Vagina (tissue), 2 donors: ENCODE results near the gene SQSTM1. TPM values are rescaled to one million over a fixed set of nuclear protein-coding genes. Genes with fewer than 3 reads are reported as not detected.
"Not testable (repeated sequence)": the region's sequence is repeated elsewhere in the genome, so short reads cannot be mapped to it uniquely, and the experiment has no call there.

ENCODE experiments used
- DNase-seq, 2 donors: peaks; one replicate each; pipeline ENCODE4 v3.0.0-alpha.2; 2017; ENCODE audit errors: extremely low spot score in 2 of 2
- H3K27ac ChIP-seq: fragments of 200-600 bp; sonication (generic); one replicate; pipeline ENCODE4 v1.5.1; 2019
- H3K27me3 ChIP-seq: fragments of 200-600 bp; sonication (generic); one replicate; pipeline ENCODE4 v1.5.1; 2019
- H3K36me3 ChIP-seq, 2 donors: fragments of 200-600 bp; sonication (generic); one replicate each; pipeline ENCODE4 v1.5.1; 2017 to 2019
- H3K4me1 ChIP-seq: fragments of 200-600 bp; sonication (generic); one replicate; pipeline ENCODE4 v1.5.1; 2019
- H3K4me3 ChIP-seq, 2 donors: fragments of 200-600 bp; sonication (generic); 1 replicate in 1 of 2; 2 replicates in 1 of 2; pipeline ENCODE4 v1.5.1; 2016 to 2019
- H3K9me3 ChIP-seq: fragments of 200-600 bp; sonication (generic); one replicate; pipeline ENCODE4 v1.5.1; 2019
- POLR2A ChIP-seq, 2 donors: fragments of 450-650 bp; IDR thresholded peaks; one replicate each; pipeline ENCODE4 v1.6.1; 2017; ENCODE audit warnings: antibody characterized with exemption in 2 of 2, mild to moderate bottlenecking in 2 of 2, moderate library complexity in 2 of 2
- POLR2AphosphoS5 ChIP-seq, 2 donors: sonication (generic); formaldehyde crosslinking; IDR thresholded peaks; one replicate each; pipeline ENCODE4 v1.9.0; 2017; ENCODE audit warnings: antibody characterized with exemption in 2 of 2, mild to moderate bottlenecking in 2 of 2, low read depth in 1 of 2; ENCODE audit not compliant: insufficient read depth in 1 of 2
- intact Hi-C: fragments of 100-400 bp; cut with DNase I; formaldehyde crosslinking; loops from one replicate; pipeline ENCODE4 v1.15.1; 2023
- total RNA-seq: library from RNA; depleted of rRNA; stranded (reverse); fragments of >200 nt; gene quantifications from one replicate; pipeline ENCODE4 v1.2.3, GENCODE V29; 2016
- TF ChIP-seq, protein P1 (sequence below), 3 experiments: fragments of 450-650 bp in 2 of 3; fragments of 200-600 bp in 1 of 3; sonication (generic) in 1 of 3; IDR thresholded peaks; one replicate each; pipeline ENCODE4 v1.5.1; 2017 to 2019; ENCODE audit warnings: antibody characterized with exemption in 3 of 3, mild to moderate bottlenecking in 2 of 3, moderate library complexity in 2 of 3

The SQSTM1 gene
- total RNA-seq, 1 donor from 2014 or later: 373 TPM

DNA sequence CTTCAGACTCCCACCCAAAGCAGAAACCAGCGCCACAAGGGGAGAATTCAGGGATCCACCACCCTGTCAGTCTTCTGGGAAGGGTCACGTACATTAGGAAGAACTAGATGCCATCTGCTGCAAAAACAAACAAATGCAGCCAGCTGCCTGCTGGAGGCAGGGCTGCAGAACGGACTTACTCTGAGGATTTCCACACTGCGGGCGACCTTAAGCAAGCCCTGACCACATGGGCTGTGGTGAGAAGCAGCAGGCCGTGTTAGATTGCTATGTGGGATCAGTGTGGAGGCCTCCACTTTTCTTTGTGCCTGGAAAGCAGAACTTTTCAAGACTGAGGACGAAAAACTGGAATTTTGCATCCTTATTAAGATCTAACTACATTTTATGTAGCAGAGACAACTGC, 40.3 kb upstream of the SQSTM1 start:
- DNase-seq: no peak
- H3K27ac ChIP-seq: no peak overlapping the region
- intact Hi-C loops: no loop called here

DNA sequence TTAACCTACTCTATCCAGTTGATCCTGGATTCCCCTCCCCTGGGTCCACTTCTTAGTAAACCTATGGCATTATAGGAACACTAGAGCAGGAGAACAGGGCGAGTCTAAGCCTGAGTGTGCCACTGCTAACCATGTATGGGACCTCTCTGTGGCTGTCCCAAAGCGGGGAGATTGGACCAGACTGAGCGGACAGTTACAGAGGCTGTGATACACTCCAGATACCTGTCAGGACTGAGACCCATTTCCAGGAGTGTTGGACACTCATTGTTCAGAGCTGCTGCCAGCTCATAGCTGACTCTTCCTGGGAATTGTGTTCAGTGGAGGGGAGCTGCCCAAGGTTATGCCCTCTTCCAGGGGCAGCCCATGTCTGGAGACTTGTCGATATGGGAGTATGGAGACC, 38.9 kb upstream of the SQSTM1 start:
- no peaks in the 10 kb centered on the region for H3K27me3 ChIP-seq
- TF ChIP-seq POLR2AphosphoS5 (IDR thresholded peaks at IDR 0.05; ENCODE audit: insufficient read depth in 1 of 2, low read depth in 1 of 2) (no peak), POLR2A (IDR thresholded peaks at IDR 0.05) (no peak)
- TF ChIP-seq, protein P1, sequence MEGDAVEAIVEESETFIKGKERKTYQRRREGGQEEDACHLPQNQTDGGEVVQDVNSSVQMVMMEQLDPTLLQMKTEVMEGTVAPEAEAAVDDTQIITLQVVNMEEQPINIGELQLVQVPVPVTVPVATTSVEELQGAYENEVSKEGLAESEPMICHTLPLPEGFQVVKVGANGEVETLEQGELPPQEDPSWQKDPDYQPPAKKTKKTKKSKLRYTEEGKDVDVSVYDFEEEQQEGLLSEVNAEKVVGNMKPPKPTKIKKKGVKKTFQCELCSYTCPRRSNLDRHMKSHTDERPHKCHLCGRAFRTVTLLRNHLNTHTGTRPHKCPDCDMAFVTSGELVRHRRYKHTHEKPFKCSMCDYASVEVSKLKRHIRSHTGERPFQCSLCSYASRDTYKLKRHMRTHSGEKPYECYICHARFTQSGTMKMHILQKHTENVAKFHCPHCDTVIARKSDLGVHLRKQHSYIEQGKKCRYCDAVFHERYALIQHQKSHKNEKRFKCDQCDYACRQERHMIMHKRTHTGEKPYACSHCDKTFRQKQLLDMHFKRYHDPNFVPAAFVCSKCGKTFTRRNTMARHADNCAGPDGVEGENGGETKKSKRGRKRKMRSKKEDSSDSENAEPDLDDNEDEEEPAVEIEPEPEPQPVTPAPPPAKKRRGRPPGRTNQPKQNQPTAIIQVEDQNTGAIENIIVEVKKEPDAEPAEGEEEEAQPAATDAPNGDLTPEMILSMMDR (IDR thresholded peaks at IDR 0.05): no peak
- no peak overlapping the region for H3K27ac ChIP-seq
- no peak for DNase-seq
- peaks cover 0 to 8% of the 10 kb centered on the region in 2 donors for H3K36me3 ChIP-seq
- H3K4me1 ChIP-seq: no peaks in the 10 kb centered on the region
- intact Hi-C loops: no loop called here
- no peaks in the 10 kb centered on the region for H3K9me3 ChIP-seq
- H3K4me3 ChIP-seq: no peak overlapping the region

More for the DNA sequence above, 40.3 kb upstream of the SQSTM1 start:
- Histone ChIP-seq H3K4me1 (no peaks in the 10 kb centered on the region), H3K27me3 (no peaks in the 10 kb centered on the region), H3K9me3 (no peaks in the 10 kb centered on the region), H3K36me3 (peaks cover 0 to 17% of the 10 kb centered on the region in 2 donors), H3K4me3 (no peak overlapping the region)
- TF ChIP-seq, protein P1 (IDR thresholded peaks at IDR 0.05): no peak
- no peak for TF ChIP-seq POLR2A (IDR thresholded peaks at IDR 0.05)
- TF ChIP-seq POLR2AphosphoS5 (IDR thresholded peaks at IDR 0.05; ENCODE audit: insufficient read depth in 1 of 2, low read depth in 1 of 2): no peak

DNA sequence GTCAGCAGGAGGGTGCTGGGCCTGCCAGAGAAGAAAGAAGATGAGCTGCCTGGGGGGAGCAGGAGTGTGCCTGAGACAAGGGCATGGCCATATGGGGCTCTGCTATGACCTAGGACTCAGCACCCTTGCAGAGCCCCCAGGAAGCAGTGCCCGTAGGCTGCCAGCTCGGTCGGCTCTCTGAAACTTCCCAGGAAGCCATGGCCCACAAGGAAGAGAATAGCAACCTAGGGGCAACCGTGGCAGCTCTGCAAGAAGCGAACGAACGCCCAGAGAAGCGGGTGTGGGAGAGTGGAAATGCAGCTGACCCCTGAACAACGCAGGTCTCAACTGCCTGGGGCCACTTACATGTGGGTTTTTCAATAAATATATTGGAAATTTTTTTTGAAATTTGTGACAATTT, 37.6 kb upstream of the SQSTM1 start:
- intact Hi-C loops: no loop called here
- Histone ChIP-seq H3K27ac (no peak overlapping the region), H3K4me1 (no peaks in the 10 kb centered on the region), H3K27me3 (no peaks in the 10 kb centered on the region), H3K36me3 (peaks cover 0 to 8% of the 10 kb centered on the region in 2 donors), H3K9me3 (no peaks in the 10 kb centered on the region), H3K4me3 (no peak overlapping the region)
- TF ChIP-seq POLR2AphosphoS5 (IDR thresholded peaks at IDR 0.05; ENCODE audit: insufficient read depth in 1 of 2, low read depth in 1 of 2): no peak
- TF ChIP-seq, protein P1 (IDR thresholded peaks at IDR 0.05): no peak
- no peak for DNase-seq

DNA sequence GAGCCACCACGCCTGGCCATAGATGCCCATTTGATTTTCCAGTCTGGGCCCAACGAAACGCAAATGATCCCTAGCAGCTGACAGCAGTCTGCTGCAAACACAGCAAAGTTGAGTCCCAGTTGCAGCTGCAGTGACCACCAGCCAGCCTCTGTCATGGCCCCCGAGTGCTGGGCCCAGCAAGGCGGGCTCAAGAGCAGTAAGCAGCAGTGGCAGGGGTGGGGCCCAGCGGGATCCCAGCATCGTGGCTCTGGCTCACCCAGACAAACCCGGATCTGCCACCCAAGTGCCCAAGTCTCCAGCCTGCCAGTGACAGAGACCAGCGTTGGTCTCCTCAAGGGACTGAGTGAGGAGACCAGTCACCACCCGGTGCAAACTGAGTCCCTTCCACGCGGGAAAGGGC, 33.8 kb upstream of the SQSTM1 start:
- H3K36me3 ChIP-seq: no peaks in the 10 kb centered on the region
- no peak for TF ChIP-seq POLR2A (IDR thresholded peaks at IDR 0.05)
- TF ChIP-seq, protein P1 (IDR thresholded peaks at IDR 0.05): no peak
- no peak for TF ChIP-seq POLR2AphosphoS5 (IDR thresholded peaks at IDR 0.05; ENCODE audit: insufficient read depth in 1 of 2, low read depth in 1 of 2)
- H3K9me3 ChIP-seq: no peaks in the 10 kb centered on the region
- H3K27me3 ChIP-seq: no peaks in the 10 kb centered on the region
- H3K4me1 ChIP-seq: no peaks in the 10 kb centered on the region
- intact Hi-C loops: no loop called here
- no peak overlapping the region for H3K27ac ChIP-seq
- no peak for DNase-seq
- H3K4me3 ChIP-seq: no peak overlapping the region

DNA sequence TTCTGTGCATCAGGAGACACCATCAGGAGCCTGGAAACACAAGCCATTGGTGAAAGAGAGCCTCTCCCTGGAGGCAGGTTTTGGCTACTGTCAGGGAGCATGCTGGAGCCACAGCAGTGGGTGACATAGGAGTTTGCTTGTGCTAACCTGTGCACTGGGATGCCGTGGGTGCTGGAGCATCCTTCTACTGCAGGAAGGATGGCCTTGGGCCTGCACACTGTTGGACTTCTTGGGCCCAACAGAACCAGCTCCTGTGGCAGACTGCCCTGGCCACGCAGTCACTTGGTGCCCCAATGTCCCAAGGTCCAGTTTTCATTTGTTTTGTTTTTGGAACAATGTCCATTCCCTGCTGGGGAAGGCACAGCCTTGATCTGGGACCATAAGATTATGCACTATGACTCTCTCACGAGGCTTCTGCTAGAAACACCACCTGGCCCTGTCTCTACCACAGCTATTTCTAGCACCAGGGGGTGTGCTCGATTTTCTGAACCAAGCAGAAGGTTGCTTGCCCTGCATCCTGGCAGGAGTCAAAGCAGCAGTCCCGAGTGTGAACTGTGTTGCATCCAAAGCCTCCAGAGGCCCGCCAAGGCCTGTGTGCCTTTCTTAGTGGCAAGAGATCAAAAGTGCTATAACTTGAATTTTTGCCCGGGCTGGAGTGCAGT, 32.4 kb upstream of the SQSTM1 start:
- intact Hi-C loops: no loop called here
- H3K4me3 ChIP-seq: no peak overlapping the region
- no peaks in the 10 kb centered on the region for H3K36me3 ChIP-seq
- H3K27ac ChIP-seq: no peak overlapping the region
- TF ChIP-seq POLR2A (IDR thresholded peaks at IDR 0.05) (no peak), POLR2AphosphoS5 (IDR thresholded peaks at IDR 0.05; ENCODE audit: insufficient read depth in 1 of 2, low read depth in 1 of 2) (no peak)
- TF ChIP-seq, protein P1 (IDR thresholded peaks at IDR 0.05): no peak
- H3K4me1 ChIP-seq: peaks cover 7% of the 10 kb centered on the region
- H3K9me3 ChIP-seq: no peaks in the 10 kb centered on the region
- H3K27me3 ChIP-seq: no peaks in the 10 kb centered on the region
- no peak for DNase-seq

DNA sequence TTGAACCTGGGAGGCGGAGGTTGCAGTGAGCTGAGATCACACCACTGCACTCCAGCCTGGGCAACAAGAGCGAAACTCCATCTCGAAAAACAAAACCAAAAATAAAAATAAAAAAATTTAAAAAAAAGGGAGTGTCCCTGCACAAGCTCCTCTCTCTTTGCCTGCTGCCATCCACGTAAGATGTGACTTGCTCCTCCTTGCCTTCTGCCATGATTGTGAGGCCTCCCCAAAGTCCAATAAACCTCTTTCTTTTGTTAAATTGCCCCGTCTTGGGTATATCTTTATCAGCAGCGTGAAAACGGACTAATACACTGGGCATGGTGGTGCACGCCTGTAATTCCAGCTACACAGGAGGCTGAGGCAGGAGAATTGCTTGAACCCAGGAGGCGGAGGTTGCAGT, 31.4 kb upstream of the SQSTM1 start:
- DNase-seq, intact Hi-C loops: not testable (repeated sequence)
- peaks cover 17% of the 10 kb centered on the region for H3K4me1 ChIP-seq

More for the DNA sequence above, 31.4 kb upstream of the SQSTM1 start:
- not testable (repeated sequence) for H3K27me3 ChIP-seq, H3K27ac ChIP-seq, H3K36me3 ChIP-seq, H3K4me3 ChIP-seq, H3K9me3 ChIP-seq
